GM18517 (cell line): Measurements from ENCODE around the gene PHACTR3.

Experiments used
- ATAC-seq: cut with Tn5 transposase; IDR thresholded peaks from one replicate; pipeline ENCODE4 v1.9.1; 2021; ENCODE audit warnings: mild to moderate bottlenecking, moderate library complexity; ENCODE audit not compliant: unreplicated experiment

Gene PHACTR3

GRCh38 chr20:59668926-59669850, 64.8 kb downstream of the PHACTR3 start:
- ATAC-seq, result no peak

GRCh38 chr20:59670786-59671492, 66.6 kb downstream of the PHACTR3 start:
- ATAC-seq, result no peak

- no peak for ATAC-seq
Measured at GRCh38 chr20:59671661-59672471, 67.5 kb downstream of the PHACTR3 start.

GRCh38 chr20:59672576-59672975, 68.2 kb downstream of the PHACTR3 start:
- ATAC-seq, result no peak

GRCh38 chr20:59673288-59673997, 69.1 kb downstream of the PHACTR3 start:
- no peak for ATAC-seq

- ATAC-seq, result no peak
Measured at GRCh38 chr20:59673998-59674445, 69.7 kb downstream of the PHACTR3 start.

GRCh38 chr20:59676126-59676850, 71.9 kb downstream of the PHACTR3 start:
- ATAC-seq, result no peak

- no peak for ATAC-seq
Measured at GRCh38 chr20:59676851-59677182, 72.5 kb downstream of the PHACTR3 start.

GRCh38 chr20:59677586-59677985, 73.2 kb downstream of the PHACTR3 start:
- ATAC-seq, result no peak

GRCh38 chr20:59678288-59678687, 73.9 kb downstream of the PHACTR3 start:
- ATAC-seq, result no peak

GRCh38 chr20:59678951-59679350, 74.6 kb downstream of the PHACTR3 start:
- ATAC-seq, result no peak

GRCh38 chr20:59680148-59680650, 75.9 kb downstream of the PHACTR3 start:
- ATAC-seq, result no peak

GRCh38 chr20:59680852-59681251, 76.5 kb downstream of the PHACTR3 start:
- no peak for ATAC-seq

GRCh38 chr20:59682603-59683002, 78.3 kb downstream of the PHACTR3 start:
- ATAC-seq, result no peak

- no peak for ATAC-seq
Measured at GRCh38 chr20:59683181-59683580, 78.8 kb downstream of the PHACTR3 start.

- no peak for ATAC-seq
Measured at GRCh38 chr20:59684685-59685242, 80.4 kb downstream of the PHACTR3 start.

GRCh38 chr20:59686404-59687346, 82.3 kb downstream of the PHACTR3 start:
- no peak for ATAC-seq

GRCh38 chr20:59688356-59688755, 84.0 kb downstream of the PHACTR3 start:
- no peak for ATAC-seq
